ENCODE results near the gene EN1. TPM values are rescaled to one million over a fixed set of nuclear protein-coding genes. Genes with fewer than 3 reads are reported as not detected.

The EN1 gene
- polyA plus RNA-seq, 6 donors from 2014 or later = not detected

DNA sequence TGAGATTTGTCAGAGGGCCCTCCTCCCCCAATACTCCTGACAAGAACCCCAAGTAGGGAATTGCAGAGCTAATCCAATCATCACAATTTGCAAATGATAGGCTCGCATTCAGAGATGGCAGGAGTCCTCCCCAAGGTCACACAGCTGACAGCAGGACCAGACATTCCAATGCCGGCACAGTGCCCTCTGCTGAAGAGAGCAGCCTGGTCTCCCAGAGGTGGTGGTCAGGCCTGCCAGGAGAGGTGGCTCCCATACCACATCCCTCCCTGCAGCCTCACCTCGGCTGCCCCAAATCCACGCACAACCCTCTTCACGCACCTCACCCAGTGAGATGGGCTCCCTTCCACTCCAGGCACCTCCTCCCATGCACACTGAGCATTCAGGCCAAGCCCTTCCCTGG, 25.4 kb downstream of the EN1 start:
- H3K9me3 Mint-ChIP-seq = peaks cover 0 to 4% (median 0%) of the 10 kb centered on the region in 7 donors
- H3K4me1 Mint-ChIP-seq = peaks cover 0 to 1% (median 0%) of the 10 kb centered on the region in 3 donors
- H3K27me3 Mint-ChIP-seq = peaks cover 55 to 74% (median 66%) of the 10 kb centered on the region in 3 donors
- peaks cover 0 to 8% of the 10 kb centered on the region in 2 donors for H3K36me3 Mint-ChIP-seq
- DNase-seq = no peak
- no peak overlapping the region for H3K27ac Mint-ChIP-seq
- ATAC-seq (ENCODE audit: low read depth in 2 of 2) = no peak
- no peak overlapping the region for H3K4me3 Mint-ChIP-seq

DNA sequence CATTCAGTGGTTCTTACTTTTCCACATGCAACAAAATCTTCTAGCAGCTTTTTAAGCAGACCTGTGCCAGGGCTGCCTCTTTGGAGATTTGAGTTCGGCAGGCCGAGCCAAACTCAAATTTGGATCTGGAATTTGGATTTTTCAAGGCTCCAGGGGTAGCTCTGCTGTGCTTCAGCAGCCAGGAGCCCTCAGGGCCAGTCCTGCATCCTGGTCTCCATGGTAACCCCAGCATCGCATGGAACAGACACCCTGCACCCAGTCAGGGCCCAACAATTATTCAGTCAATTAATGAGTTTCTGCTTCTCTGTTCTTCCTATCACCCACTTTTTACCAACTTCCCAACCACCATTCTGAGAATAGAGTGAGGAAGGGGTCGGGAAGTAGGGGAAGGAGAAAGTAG, 30.0 kb downstream of the EN1 start:
- Mint-ChIP-seq H3K4me3 (no peak overlapping the region), H3K27me3 (peaks cover 65 to 83% (median 82%) of the 10 kb centered on the region in 3 donors), H3K36me3 (peaks cover 0 to 8% of the 10 kb centered on the region in 2 donors), H3K27ac (no peak overlapping the region), H3K9me3 (peaks cover 0 to 4% (median 0%) of the 10 kb centered on the region in 7 donors), H3K4me1 (no peaks in the 10 kb centered on the region)
- no peak for ATAC-seq (ENCODE audit: low read depth in 2 of 2)
- DNase-seq = no peak

DNA sequence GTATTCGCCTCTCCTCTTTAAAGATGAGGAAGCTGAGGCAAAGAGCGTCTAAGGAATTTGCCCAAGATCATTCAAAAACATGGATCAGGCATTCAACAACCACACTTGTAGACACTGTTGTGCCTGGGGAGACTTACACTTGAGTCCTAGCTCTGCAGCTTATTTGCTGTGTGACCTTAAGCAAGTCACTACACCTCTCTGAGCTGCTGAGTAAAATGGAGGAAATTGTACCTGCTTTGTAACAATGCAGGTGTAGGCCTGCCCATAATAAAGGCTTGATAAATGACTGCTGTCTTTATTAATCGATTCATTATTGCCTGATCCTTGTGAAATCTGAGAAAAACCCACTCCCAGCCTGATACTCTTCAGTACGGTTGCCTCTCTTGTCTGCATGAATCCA, 30.8 kb downstream of the EN1 start:
- no peak for DNase-seq
- Mint-ChIP-seq H3K36me3 (peaks cover 0 to 8% of the 10 kb centered on the region in 2 donors), H3K27me3 (peaks cover 67 to 82% (median 82%) of the 10 kb centered on the region in 3 donors), H3K27ac (no peak overlapping the region), H3K9me3 (peaks cover 0 to 3% (median 0%) of the 10 kb centered on the region in 7 donors), H3K4me3 (no peak overlapping the region), H3K4me1 (no peaks in the 10 kb centered on the region)
- no peak for ATAC-seq (ENCODE audit: low read depth in 2 of 2)

DNA sequence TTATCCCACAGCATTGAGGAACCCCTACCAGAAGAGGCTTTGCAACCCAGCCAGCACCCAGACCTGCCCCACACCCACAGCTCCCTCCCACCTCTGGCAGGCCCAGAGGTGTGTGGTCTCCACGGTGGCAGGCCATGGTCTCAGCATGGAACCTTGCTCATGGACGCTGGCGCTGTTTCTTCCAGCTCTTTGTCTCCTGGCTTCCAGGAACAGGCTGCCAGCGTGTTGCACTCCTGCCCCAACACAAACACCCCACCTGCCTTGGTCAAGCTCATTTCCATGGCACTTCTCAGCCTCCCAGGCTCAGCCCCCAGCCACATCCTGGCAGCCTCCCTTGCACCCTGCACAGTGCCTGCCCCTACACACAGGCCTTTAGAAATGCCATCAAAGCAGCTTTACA, 31.7 kb downstream of the EN1 start:
- no peak for DNase-seq
- Mint-ChIP-seq H3K27me3 (peaks cover 61 to 82% (median 80%) of the 10 kb centered on the region in 3 donors), H3K9me3 (peaks cover 0 to 3% (median 0%) of the 10 kb centered on the region in 7 donors), H3K27ac (no peak overlapping the region), H3K4me1 (no peaks in the 10 kb centered on the region), H3K4me3 (no peak overlapping the region), H3K36me3 (peaks cover 0 to 8% of the 10 kb centered on the region in 2 donors)
- ATAC-seq (ENCODE audit: low read depth in 2 of 2) = no peak

DNA sequence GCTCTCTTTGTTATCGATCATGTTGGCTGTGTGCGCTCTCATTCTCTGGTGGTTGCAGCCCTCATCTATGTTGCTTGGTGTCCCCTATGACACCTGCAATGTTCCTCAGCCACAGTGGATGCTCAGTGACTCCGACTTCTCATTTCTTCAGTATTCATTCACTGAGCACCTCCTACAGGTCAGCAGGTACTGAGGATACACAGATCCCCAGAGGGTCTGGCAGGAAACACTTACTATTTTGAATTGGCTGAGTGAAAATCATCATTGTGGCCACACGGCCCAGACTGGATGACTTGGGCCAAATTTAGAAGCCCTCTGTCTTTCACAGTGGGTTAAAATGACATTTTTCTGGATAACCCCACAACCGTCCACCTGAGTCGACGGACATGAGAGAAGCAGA, 32.1 kb downstream of the EN1 start:
- Mint-ChIP-seq H3K4me3 (no peak overlapping the region), H3K4me1 (no peaks in the 10 kb centered on the region), H3K36me3 (peaks cover 0 to 8% of the 10 kb centered on the region in 2 donors), H3K27me3 (peaks cover 58 to 79% (median 78%) of the 10 kb centered on the region in 3 donors), H3K9me3 (peaks cover 0 to 3% (median 0%) of the 10 kb centered on the region in 7 donors), H3K27ac (no peak overlapping the region)
- DNase-seq = no peak
- no peak for ATAC-seq (ENCODE audit: low read depth in 2 of 2)

DNA sequence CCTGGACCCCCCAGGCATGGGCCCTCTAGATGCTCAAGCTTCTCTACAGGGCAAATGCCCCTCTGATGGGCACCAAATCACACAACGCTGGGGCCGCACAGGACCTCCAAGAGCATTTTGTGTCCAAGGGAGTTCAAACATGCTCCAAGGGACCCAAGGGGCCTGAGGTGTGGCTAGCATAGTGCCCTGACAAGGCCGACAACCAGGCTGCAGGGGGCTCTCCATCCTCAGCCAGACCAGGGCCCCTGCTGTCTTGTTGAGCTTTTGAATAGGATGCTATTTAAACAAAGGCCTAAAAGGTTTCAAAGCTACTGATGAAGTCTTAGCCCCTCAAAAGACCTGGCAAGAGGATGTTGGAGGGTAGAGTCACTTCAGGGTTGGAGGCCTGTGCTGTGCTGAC, 33.1 kb downstream of the EN1 start:
- DNase-seq = no peak
- no peak for ATAC-seq (ENCODE audit: low read depth in 2 of 2)
- H3K36me3 Mint-ChIP-seq = peaks cover 0 to 8% of the 10 kb centered on the region in 2 donors
- H3K27me3 Mint-ChIP-seq = peaks cover 57 to 80% (median 78%) of the 10 kb centered on the region in 3 donors
- no peak overlapping the region for H3K4me3 Mint-ChIP-seq
- no peak overlapping the region for H3K27ac Mint-ChIP-seq
- H3K9me3 Mint-ChIP-seq = peaks cover 0 to 3% (median 0%) of the 10 kb centered on the region in 7 donors
- no peaks in the 10 kb centered on the region for H3K4me1 Mint-ChIP-seq

DNA sequence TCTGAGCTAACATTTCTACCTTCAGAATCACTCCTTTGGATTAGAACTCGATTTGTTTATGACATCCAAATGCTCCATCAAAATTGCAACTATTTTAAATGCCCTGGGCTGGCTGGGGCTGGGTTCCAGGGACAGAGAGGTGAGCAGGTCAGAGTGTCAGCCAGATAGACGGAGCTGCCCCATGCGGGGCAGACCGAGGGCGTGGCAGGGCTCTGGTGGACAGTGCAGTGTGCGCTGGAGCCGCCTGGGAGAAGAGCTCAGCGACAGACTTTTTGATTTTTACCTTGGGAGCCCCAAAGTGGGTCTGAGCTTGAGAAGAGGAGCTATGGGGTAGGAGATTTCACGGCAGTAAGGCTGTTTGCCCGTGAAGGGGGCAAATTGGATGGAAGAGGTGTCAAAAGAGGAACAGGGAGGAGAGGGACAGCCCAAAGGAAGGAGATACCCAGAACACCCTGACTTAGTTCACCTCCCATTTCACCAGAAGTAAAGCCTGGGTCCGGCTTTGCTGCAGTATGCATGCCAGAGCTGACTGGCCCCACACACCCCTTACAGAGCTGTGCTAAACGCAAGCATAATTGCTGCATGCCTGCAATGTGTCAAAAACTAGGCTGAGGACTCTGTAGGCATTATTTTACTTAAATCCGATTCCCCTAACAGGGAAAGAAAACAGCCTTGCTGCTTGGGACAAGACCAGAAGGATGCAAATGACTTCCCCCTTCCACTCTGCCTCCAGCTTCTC, 33.7 kb downstream of the EN1 start:
- H3K27me3 Mint-ChIP-seq = peaks cover 52 to 80% (median 72%) of the 10 kb centered on the region in 3 donors
- no peak overlapping the region for H3K4me3 Mint-ChIP-seq
- no peaks in the 10 kb centered on the region for H3K4me1 Mint-ChIP-seq
- peaks cover 0 to 3% of the 10 kb centered on the region in 2 donors for H3K36me3 Mint-ChIP-seq
- peaks cover 0 to 3% (median 0%) of the 10 kb centered on the region in 7 donors for H3K9me3 Mint-ChIP-seq
- no peak overlapping the region for H3K27ac Mint-ChIP-seq
- ATAC-seq (ENCODE audit: low read depth in 2 of 2) = no peak
- DNase-seq = no peak

DNA sequence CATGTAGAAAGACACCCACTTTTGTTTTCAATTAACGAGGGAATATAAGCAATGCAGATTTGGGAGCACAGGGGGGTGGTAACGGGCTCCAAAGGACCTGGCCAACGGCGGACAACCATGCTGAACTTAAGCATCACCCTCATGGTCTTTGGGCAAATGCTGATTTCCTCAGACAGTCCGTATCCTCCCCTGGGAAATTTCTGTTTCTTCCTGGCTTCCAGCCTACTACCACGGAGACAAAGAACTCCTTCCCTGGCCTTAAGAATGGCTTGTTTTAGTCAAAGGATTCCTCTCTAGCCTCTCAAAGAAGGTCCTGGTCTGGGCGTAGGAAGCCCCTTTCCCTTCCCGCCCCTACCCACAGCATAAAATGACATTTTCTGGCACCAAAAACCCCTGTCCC, 34.3 kb downstream of the EN1 start:
- no peak for DNase-seq
- peaks cover 0 to 5% (median 5%) of the 10 kb centered on the region in 3 donors for H3K4me1 Mint-ChIP-seq
- H3K27me3 Mint-ChIP-seq = peaks cover 45 to 80% (median 69%) of the 10 kb centered on the region in 3 donors
- no peak for ATAC-seq (ENCODE audit: low read depth in 2 of 2)
- no peak overlapping the region for H3K27ac Mint-ChIP-seq
- H3K4me3 Mint-ChIP-seq = no peak overlapping the region
- no peaks in the 10 kb centered on the region for H3K36me3 Mint-ChIP-seq
- H3K9me3 Mint-ChIP-seq = peaks cover 0 to 3% (median 0%) of the 10 kb centered on the region in 7 donors

DNA sequence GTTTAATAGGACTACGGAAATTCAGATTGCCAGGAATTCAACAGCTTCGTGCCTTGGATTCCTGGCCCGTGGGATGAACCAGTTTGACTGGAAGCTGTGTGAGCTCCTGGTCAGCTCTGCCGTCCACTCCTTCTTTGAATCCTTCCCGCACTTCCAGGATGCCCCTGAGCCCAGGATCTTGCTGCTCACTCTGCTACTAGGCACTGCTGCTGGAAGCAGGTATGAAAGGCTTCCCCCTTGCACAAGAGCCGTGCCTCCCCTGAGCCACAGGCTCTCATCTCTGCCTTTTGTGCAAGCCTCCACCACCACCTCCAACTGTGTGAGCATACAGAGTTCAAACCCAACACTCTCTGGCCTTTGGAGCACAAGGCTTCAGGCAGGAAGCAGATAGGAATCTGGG, 34.9 kb downstream of the EN1 start:
- no peaks in the 10 kb centered on the region for H3K36me3 Mint-ChIP-seq
- H3K27ac Mint-ChIP-seq = no peak overlapping the region
- DNase-seq (no peak), ATAC-seq (ENCODE audit: low read depth in 2 of 2) (no peak)
- H3K4me1 Mint-ChIP-seq = peaks cover 0 to 10% (median 9%) of the 10 kb centered on the region in 3 donors
- no peak overlapping the region for H3K4me3 Mint-ChIP-seq
- H3K9me3 Mint-ChIP-seq = peaks cover 0 to 3% (median 0%) of the 10 kb centered on the region in 7 donors
- peaks cover 42 to 81% (median 72%) of the 10 kb centered on the region in 3 donors for H3K27me3 Mint-ChIP-seq

DNA sequence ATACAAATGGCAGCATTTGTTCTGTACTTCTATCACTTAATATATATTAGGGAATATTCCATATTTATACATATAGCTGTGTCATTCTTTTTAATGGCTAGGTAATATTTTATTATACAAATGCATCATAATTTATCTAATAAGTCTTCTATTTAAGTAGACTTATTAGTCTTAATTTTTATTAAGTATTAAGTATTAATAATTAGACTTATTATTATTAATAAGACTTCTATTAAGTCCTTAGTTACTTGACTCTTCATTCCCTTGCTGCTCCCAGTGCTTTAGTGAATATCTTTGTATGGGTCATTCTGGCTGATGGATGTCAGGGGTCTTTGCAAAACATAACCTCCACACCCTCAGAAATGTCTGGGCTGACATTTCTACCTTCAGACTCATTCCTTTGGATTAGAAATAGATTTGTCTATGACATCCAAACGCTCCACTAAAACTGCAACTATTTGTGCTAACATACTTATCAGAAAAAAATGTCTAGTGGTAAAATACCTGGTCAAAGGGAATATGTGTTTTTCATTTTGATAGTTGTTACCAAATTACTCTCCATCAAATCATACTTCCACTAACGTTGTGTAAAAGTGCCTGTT, 35.8 kb downstream of the EN1 start:
- Mint-ChIP-seq H3K27me3 (peaks cover 36 to 84% (median 69%) of the 10 kb centered on the region in 3 donors), H3K4me1 (peaks cover 0 to 10% (median 9%) of the 10 kb centered on the region in 3 donors), H3K27ac (no peak overlapping the region), H3K9me3 (peaks cover 0 to under 1% (median 0%) of the 10 kb centered on the region in 7 donors), H3K4me3 (no peak overlapping the region), H3K36me3 (no peaks in the 10 kb centered on the region)
- DNase-seq = no peak
- no peak for ATAC-seq (ENCODE audit: low read depth in 2 of 2)

DNA sequence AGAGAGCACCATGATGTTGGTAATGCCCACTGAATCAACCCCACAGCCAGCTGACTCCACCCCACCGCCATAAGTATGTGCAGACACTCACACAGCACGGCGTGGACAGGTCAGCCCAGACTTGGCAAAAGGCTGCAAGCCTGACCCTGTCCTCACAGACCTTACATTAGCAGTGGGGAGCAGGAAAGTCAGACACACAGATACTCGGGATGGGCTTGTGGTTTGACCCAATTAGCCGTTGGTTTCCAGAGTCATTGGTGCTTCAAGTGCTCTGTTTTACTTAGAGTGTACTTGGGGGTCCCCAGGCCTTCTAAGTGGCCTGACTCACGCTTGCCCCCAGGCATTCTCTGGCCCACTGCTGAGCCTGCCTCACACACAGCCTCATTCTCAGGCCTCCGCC, 36.7 kb downstream of the EN1 start:
- Mint-ChIP-seq H3K4me1 (peaks cover 4 to 10% (median 9%) of the 10 kb centered on the region in 3 donors), H3K9me3 (peaks cover 0 to 3% (median 0%) of the 10 kb centered on the region in 7 donors), H3K4me3 (no peak overlapping the region), H3K27me3 (peaks cover 38 to 84% (median 70%) of the 10 kb centered on the region in 3 donors), H3K27ac (no peak overlapping the region), H3K36me3 (no peaks in the 10 kb centered on the region)
- ATAC-seq (ENCODE audit: low read depth in 2 of 2) (no peak), DNase-seq (no peak)

DNA sequence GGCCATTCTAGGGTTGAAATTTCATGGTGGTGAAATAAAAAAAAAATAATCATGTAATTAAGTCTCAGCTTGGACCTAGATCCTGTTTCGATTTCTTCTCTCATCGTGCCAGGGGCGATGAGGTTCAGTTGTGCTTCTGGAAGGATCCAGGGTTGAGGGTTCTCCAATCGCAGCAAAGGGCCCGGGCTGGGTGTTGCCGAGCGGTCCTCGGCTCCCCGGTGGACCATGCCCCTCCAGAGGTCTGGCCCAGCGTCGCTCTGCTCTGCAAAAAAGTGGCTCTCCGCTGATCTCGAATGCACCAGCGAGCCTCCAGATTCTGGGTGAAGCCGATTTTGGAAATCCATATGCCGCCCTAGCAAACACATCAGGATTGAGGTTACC, 39.0 kb downstream of the EN1 start:
- Mint-ChIP-seq H3K36me3 (no peaks in the 10 kb centered on the region), H3K4me3 (peak overlapping the region; percentile 12 to 77 (median 36)), H3K27ac (no peak overlapping the region), H3K9me3 (peaks cover 0 to 3% (median 0%) of the 10 kb centered on the region in 7 donors), H3K4me1 (peaks cover 4 to 10% (median 9%) of the 10 kb centered on the region in 3 donors), H3K27me3 (peaks cover 46 to 82% (median 56%) of the 10 kb centered on the region in 3 donors)
- DNase-seq (no peak), ATAC-seq (ENCODE audit: low read depth in 2 of 2) (no peak)

DNA sequence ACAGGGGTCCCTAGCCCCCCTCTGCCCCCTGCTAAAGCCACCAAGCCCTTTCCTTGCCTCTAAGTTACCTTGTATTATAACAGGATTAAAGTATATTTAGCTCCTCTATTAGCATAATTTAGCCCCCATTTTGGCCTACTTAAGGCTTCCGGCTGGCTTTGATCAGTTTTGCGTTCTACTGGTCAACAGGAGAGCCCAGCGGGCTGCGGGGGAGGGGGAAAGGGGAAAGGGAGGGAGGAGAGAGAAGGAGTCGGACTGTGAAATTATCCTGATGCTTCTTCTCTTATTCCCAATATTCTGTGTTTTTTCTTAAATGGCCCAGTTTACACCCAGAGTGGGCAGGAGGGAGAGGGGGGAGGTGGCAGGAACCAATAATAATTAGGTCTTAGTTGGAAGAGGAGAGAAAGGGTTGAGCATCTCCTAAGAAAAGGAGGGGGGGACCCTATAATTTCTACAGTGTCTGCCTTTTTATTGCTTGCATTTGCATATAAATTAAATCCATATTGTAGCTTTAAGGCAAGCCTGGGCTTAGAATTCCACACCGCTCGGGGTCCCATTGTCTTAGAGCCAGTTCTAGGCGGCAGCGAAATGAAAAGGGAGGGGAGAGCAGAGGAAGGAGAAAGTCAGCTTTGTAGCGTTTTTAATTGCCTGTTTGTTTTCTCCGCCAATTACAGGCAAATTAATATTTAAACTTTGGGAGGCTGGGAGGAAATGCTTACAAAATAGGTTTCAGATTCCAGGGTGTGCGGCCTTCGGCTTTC, 39.6 kb downstream of the EN1 start:
- no peak for DNase-seq
- Mint-ChIP-seq H3K27me3 (peaks cover 46 to 82% (median 56%) of the 10 kb centered on the region in 3 donors), H3K36me3 (no peaks in the 10 kb centered on the region), H3K27ac (no peak overlapping the region), H3K4me1 (peaks cover 4 to 10% (median 9%) of the 10 kb centered on the region in 3 donors), H3K4me3 (peak overlapping the region in 7 of 8 donors; percentile 30 to 77 (median 38)), H3K9me3 (peaks cover 0 to 5% (median 0%) of the 10 kb centered on the region in 7 donors)
- no peak for ATAC-seq (ENCODE audit: low read depth in 2 of 2)

Data from naive B cell (primary cell).